GM12878 (cell line): ENCODE data around the gene MYO16. TPM values are rescaled to one million over a fixed set of nuclear protein-coding genes. Genes with fewer than 3 reads are reported as not detected.

Experiments used
- ATAC-seq: fragments of 200-7000 bp; cut with Tn5 transposase; 3 replicates; pipeline ENCODE4 v1.9.1; 2020; ENCODE audit warnings: mild to moderate bottlenecking, moderate library complexity
- BruUV-seq: library from RNA; stranded (reverse); fragments of 400-500 nt; replicated peaks from 2 replicates; lab custom pipeline; 2021; lab: Mats Ljungman, UMichigan
- CTCF ChIA-PET: fragments of 300-600 bp; sonication (Branson Sonifier 250); formaldehyde crosslinking; extraction: SDS; loops from one replicate; lab custom pipeline; 2021; ENCODE audit warnings: inconsistent platforms; lab: Yijun Ruan, JAX
- POLR2A ChIA-PET: fragments of 350-600 bp; formaldehyde crosslinking; extraction: SDS; loops from one replicate; lab custom pipeline; 2021; ENCODE audit warnings: inconsistent platforms; lab: Charles Lee
- RAD21 ChIA-PET: fragments of 300-600 bp; sonication (Branson Sonifier 250); formaldehyde crosslinking; loops from one replicate; lab custom pipeline; 2023; ENCODE audit warnings: antibody characterized with exemption; ENCODE audit not compliant: unreplicated experiment; lab: Charles Lee
- SMC1A ChIA-PET: fragments of 300-600 bp; sonication (Branson Sonifier 250); formaldehyde crosslinking; loops from one replicate; lab custom pipeline; 2023; ENCODE audit not compliant: unreplicated experiment, uncharacterized antibody; lab: Charles Lee
- DNase-seq: peaks from one replicate; pipeline ENCODE4 v3.0.0-alpha.2; 2011; ENCODE audit warnings: low read depth, low spot score
- FAIRE-seq: peaks from 3 replicates; lab custom pipeline; 2011; peaks lifted over from hg19 to GRCh38; lab: Jason Lieb, UNC
- H2AFZ ChIP-seq: 2 replicates; pipeline ENCODE4 v1.6.0; 2011; ENCODE audit warnings: low read depth, low read length, control low read depth; ENCODE audit not compliant: control insufficient read depth
- H3K27ac ChIP-seq: 2 replicates; pipeline ENCODE4 v1.5.1; 2011; ENCODE audit warnings: control low read depth; ENCODE audit not compliant: control insufficient read depth, insufficient read depth
- H3K27me3 ChIP-seq, 2 experiments: replicated peaks in 1 of 2; 2 replicates each; pipeline versions ENCODE4 v1.6.0 to v1.6.1; 2011; ENCODE audit warnings: low read length in 1 of 2; ENCODE audit not compliant: control insufficient read depth in 2 of 2, insufficient read depth in 2 of 2
- H3K36me3 ChIP-seq, 2 experiments: 2 replicates each; pipeline ENCODE4 v1.5.1; 2011; ENCODE audit warnings: low read length in 1 of 2; ENCODE audit not compliant: control insufficient read depth in 2 of 2, insufficient read depth in 2 of 2
- H3K4me1 ChIP-seq: 2 replicates; pipeline ENCODE4 v1.6.1; 2011; ENCODE audit warnings: mild to moderate bottlenecking, low read length, moderate library complexity, mixed read lengths; ENCODE audit not compliant: control insufficient read depth, insufficient read depth
- H3K4me2 ChIP-seq: 2 replicates; pipeline ENCODE4 v1.6.0; 2011; ENCODE audit warnings: control low read depth; ENCODE audit not compliant: control insufficient read depth, insufficient read depth
- H3K4me3 ChIP-seq: fragments of 200-600 bp; sonication (generic); 2 replicates; pipeline ENCODE4 v1.5.1; 2016
- H3K79me2 ChIP-seq: 2 replicates; pipeline ENCODE4 v1.6.0; 2011; ENCODE audit warnings: low read length; ENCODE audit not compliant: control insufficient read depth, insufficient read depth
- H3K9ac ChIP-seq: 2 replicates; pipeline ENCODE4 v1.8.0; 2011; ENCODE audit warnings: low read length, control low read depth, mixed read lengths; ENCODE audit not compliant: control insufficient read depth, insufficient read depth
- H3K9me3 ChIP-seq: replicated peaks from 3 replicates; pipeline ENCODE4 v1.5.1; 2011; ENCODE audit warnings: mild to moderate bottlenecking, low read length; ENCODE audit not compliant: control insufficient read depth, insufficient read depth
- H4K20me1 ChIP-seq: 2 replicates; pipeline ENCODE4 v1.6.0; 2011; ENCODE audit not compliant: control insufficient read depth, insufficient read depth
- ATF7 ChIP-seq: fragments of 450-650 bp; IDR thresholded peaks from 2 replicates; pipeline ENCODE4 v1.6.1; 2016; ENCODE audit warnings: low read depth, mild to moderate bottlenecking
- BMI1 ChIP-seq: fragments of 450-650 bp; IDR thresholded peaks from 2 replicates; pipeline ENCODE4 v1.6.1; 2016; ENCODE audit warnings: mild to moderate bottlenecking, moderate library complexity, borderline replicate concordance
- EP300 ChIP-seq, 2 experiments: fragments of 150-350 bp in 1 of 2; IDR thresholded peaks; 2 replicates each; pipeline ENCODE4 v1.6.1; 2011 to 2012; ENCODE audit warnings: low read depth in 2 of 2, low read length in 2 of 2, borderline replicate concordance in 1 of 2, improper control_type of control experiment in 1 of 2, inconsistent platforms in 1 of 2; ENCODE audit not compliant: control insufficient read depth in 1 of 2
- FOXK2 ChIP-seq: fragments of 450-650 bp; IDR thresholded peaks from 2 replicates; pipeline ENCODE4 v1.6.1; 2017; ENCODE audit warnings: mild to moderate bottlenecking, moderate library complexity
- GABPA ChIP-seq: IDR thresholded peaks from 2 replicates; pipeline ENCODE4 v1.6.1; 2014; ENCODE audit warnings: antibody characterized with exemption, low read depth, mild to moderate bottlenecking, inconsistent platforms
- IKZF2 ChIP-seq, 2 experiments: fragments of 450-650 bp; IDR thresholded peaks; 2 replicates each; pipeline ENCODE4 v1.6.1; 2017; ENCODE audit warnings: mild to moderate bottlenecking in 2 of 2, moderate library complexity in 2 of 2
- JUNB ChIP-seq: IDR thresholded peaks from 2 replicates; pipeline ENCODE4 v1.6.1; 2016; ENCODE audit warnings: antibody characterized with exemption, mild to moderate bottlenecking
- MTA2 ChIP-seq: fragments of 450-650 bp; IDR thresholded peaks from 2 replicates; pipeline ENCODE4 v1.6.1; 2016; ENCODE audit warnings: low read depth, mild to moderate bottlenecking, moderate library complexity
- NFIC ChIP-seq: IDR thresholded peaks from 2 replicates; pipeline ENCODE4 v1.6.1; 2012; ENCODE audit warnings: low read depth, mild to moderate bottlenecking, inconsistent platforms, low read length, moderate library complexity
- RAD51 ChIP-seq: fragments of 450-650 bp; IDR thresholded peaks from 2 replicates; pipeline ENCODE4 v1.6.1; 2016; ENCODE audit warnings: moderate library complexity, mild to moderate bottlenecking, inconsistent platforms
- SIN3A ChIP-seq: IDR thresholded peaks from 2 replicates; pipeline ENCODE4 v1.6.1; 2012; ENCODE audit warnings: low read depth, low read length, improper control_type of control experiment
- SUPT20H ChIP-seq: IDR thresholded peaks from 2 replicates; pipeline ENCODE4 v1.6.1; 2011; ENCODE audit warnings: low read depth, mild to moderate bottlenecking, low read length, moderate library complexity, borderline replicate concordance; ENCODE audit not compliant: control insufficient read depth
- WGBS: methylation state at CpG from one replicate; pipeline ENCODE4 v1.1.6; 2016; ENCODE audit warnings: low lambda C conversion rate; ENCODE audit not compliant: insufficient replicate concordance, insufficient coverage; ENCODE audit errors: missing lambda C conversion rate; 5-methylcytosine and 5-hydroxymethylcytosine counted together
- in situ Hi-C: fragments of 300-500 bp; cut with MboI; formaldehyde crosslinking; loops from 9 replicates; pipeline ENCODE4 v1.14.3; 2018; ENCODE audit warnings: mixed read lengths
- intact Hi-C: fragments of 100-400 bp; cut with micrococcal nuclease; formaldehyde crosslinking; loops from one replicate; pipeline ENCODE4 v1.14.2; 2022; ENCODE audit not compliant: unreplicated experiment
- polyA plus RNA-seq, 11 experiments: library from polyadenylated mRNA; depleted of rRNA in 4 of 11; unstranded in 6 of 11; stranded (reverse) in 5 of 11; fragments of >200 nt; fragmentation: Nextera tagmentation in 4 of 11; fragmentation: Illumina TruSeq in 1 of 11; extraction: Ambion mirVana in 4 of 11; extraction: Trizol in 1 of 11; gene quantifications; 1 replicate in 1 of 11; 2 replicates in 10 of 11; pipeline versions ENCODE4 v1.2.1 to v1.2.3, GENCODE V29; 2011 to 2016; ENCODE audit warnings: inconsistent platforms in 2 of 11, missing spikeins in 2 of 11, low read depth in 1 of 11
- total RNA-seq, 4 experiments: library from RNA; depleted of rRNA in 3 of 4; stranded (reverse); fragments of >200 nt in 3 of 4; fragmentation: Illumina TruSeq in 1 of 4; extraction: Trizol in 1 of 4; gene quantifications; 2 replicates each; pipeline versions ENCODE4 v1.2.1 to v1.2.3, GENCODE V29; 2013 to 2021
- TF ChIP-seq, protein P1 (sequence below): IDR thresholded peaks from 2 replicates; pipeline ENCODE4 v1.6.1; 2012; ENCODE audit warnings: low read depth, low read length, improper control_type of control experiment
- TF ChIP-seq, protein P2 (sequence below): fragments of 150-350 bp; IDR thresholded peaks from 2 replicates; pipeline ENCODE4 v1.6.1; 2016; ENCODE audit warnings: low read depth, low read length
- TF ChIP-seq, protein P3 (sequence below): fragments of 450-650 bp; formaldehyde crosslinking; IDR thresholded peaks from 2 replicates; pipeline ENCODE4 v1.4.0; 2022; ENCODE audit warnings: mild to moderate bottlenecking, moderate library complexity
- TF ChIP-seq, protein P4 (sequence below): fragments of 450-650 bp; conservative IDR thresholded peaks from 2 replicates; pipeline ENCODE4 v1.6.1; 2017; ENCODE audit warnings: mild to moderate bottlenecking, moderate library complexity

MYO16 gene
- total and polyA plus RNA-seq, 10 of the 15 experiments (the other 5 are each of a cell fraction or from before 2014, with no cell fraction given), result under 0.01 to 1.7 (median 0.05) TPM; not detected in 4

DNA sequence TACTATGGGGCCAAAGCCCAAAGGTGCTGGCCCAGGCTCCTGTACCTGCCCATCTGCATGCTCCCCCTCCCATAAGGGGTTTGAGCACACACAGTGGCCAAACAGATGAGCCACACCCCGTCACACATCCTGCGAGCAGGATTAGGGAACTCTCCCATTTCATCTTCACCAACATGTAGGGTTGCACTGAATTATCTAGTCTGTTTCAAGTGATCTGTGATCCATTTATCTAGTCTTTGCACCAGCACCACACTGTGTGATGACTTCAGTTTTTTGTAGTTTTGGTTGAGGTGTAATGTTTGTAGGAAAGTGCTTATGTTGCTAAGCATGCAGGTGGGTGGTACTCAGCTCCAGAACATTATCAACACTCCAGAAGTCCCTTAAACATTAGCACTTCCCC, 249.3 kb downstream of the MYO16 start:
- ChIA-PET POLR2A (no interaction called here), RAD21 (no interaction called here), CTCF (no interaction called here), SMC1A (no interaction called here)
- H2AFZ ChIP-seq, result no peak overlapping the region
- H3K4me3 ChIP-seq, result no peak overlapping the region
- no peaks in the 10 kb centered on the region for H3K4me1 ChIP-seq
- H3K4me2 ChIP-seq, result no peak overlapping the region
- ATAC-seq (no peak; the same call in 2 of the 3 replicates), FAIRE-seq (no peak), DNase-seq (no peak)
- TF ChIP-seq EP300 (IDR thresholded peaks at IDR 0.05; ENCODE audit: borderline replicate concordance in 1 of 2, control insufficient read depth in 1 of 2, low read depth in 2 of 2, low read length in 2 of 2), result no peak
- no peak for TF ChIP-seq GABPA
- no peak for TF ChIP-seq SUPT20H
- TF ChIP-seq JUNB, result no peak
- TF ChIP-seq, protein P1, sequence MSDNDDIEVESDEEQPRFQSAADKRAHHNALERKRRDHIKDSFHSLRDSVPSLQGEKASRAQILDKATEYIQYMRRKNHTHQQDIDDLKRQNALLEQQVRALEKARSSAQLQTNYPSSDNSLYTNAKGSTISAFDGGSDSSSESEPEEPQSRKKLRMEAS, result no peak
- TF ChIP-seq, protein P2, sequence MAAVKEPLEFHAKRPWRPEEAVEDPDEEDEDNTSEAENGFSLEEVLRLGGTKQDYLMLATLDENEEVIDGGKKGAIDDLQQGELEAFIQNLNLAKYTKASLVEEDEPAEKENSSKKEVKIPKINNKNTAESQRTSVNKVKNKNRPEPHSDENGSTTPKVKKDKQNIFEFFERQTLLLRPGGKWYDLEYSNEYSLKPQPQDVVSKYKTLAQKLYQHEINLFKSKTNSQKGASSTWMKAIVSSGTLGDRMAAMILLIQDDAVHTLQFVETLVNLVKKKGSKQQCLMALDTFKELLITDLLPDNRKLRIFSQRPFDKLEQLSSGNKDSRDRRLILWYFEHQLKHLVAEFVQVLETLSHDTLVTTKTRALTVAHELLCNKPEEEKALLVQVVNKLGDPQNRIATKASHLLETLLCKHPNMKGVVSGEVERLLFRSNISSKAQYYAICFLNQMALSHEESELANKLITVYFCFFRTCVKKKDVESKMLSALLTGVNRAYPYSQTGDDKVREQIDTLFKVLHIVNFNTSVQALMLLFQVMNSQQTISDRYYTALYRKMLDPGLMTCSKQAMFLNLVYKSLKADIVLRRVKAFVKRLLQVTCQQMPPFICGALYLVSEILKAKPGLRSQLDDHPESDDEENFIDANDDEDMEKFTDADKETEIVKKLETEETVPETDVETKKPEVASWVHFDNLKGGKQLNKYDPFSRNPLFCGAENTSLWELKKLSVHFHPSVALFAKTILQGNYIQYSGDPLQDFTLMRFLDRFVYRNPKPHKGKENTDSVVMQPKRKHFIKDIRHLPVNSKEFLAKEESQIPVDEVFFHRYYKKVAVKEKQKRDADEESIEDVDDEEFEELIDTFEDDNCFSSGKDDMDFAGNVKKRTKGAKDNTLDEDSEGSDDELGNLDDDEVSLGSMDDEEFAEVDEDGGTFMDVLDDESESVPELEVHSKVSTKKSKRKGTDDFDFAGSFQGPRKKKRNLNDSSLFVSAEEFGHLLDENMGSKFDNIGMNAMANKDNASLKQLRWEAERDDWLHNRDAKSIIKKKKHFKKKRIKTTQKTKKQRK, result no peak
- TF ChIP-seq SIN3A, result no peak
- no peak for TF ChIP-seq MTA2
- no peak for TF ChIP-seq BMI1
- TF ChIP-seq, protein P3, sequence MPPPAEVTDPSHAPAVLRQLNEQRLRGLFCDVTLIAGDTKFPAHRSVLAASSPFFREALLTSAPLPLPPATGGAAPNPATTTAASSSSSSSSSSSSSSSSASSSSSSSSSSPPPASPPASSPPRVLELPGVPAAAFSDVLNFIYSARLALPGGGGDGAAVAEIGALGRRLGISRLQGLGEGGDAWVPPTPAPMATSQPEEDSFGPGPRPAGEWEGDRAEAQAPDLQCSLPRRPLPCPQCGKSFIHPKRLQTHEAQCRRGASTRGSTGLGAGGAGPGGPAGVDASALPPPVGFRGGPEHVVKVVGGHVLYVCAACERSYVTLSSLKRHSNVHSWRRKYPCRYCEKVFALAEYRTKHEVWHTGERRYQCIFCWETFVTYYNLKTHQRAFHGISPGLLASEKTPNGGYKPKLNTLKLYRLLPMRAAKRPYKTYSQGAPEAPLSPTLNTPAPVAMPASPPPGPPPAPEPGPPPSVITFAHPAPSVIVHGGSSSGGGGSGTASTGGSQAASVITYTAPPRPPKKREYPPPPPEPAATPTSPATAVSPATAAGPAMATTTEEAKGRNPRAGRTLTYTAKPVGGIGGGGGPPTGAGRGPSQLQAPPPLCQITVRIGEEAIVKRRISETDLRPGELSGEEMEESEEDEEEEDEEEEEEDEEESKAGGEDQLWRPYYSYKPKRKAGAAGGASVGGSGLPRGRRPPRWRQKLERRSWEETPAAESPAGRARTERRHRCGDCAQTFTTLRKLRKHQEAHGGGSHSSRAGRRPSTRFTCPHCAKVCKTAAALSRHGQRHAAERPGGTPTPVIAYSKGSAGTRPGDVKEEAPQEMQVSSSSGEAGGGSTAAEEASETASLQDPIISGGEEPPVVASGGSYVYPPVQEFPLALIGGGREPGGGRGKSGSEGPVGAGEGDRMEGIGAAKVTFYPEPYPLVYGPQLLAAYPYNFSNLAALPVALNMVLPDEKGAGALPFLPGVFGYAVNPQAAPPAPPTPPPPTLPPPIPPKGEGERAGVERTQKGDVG (CRISPR knock-in tag), result no peak
- no peak for TF ChIP-seq RAD51
- no peak for TF ChIP-seq FOXK2
- no peak for TF ChIP-seq ATF7
- TF ChIP-seq NFIC, result no peak
- TF ChIP-seq, protein P4, sequence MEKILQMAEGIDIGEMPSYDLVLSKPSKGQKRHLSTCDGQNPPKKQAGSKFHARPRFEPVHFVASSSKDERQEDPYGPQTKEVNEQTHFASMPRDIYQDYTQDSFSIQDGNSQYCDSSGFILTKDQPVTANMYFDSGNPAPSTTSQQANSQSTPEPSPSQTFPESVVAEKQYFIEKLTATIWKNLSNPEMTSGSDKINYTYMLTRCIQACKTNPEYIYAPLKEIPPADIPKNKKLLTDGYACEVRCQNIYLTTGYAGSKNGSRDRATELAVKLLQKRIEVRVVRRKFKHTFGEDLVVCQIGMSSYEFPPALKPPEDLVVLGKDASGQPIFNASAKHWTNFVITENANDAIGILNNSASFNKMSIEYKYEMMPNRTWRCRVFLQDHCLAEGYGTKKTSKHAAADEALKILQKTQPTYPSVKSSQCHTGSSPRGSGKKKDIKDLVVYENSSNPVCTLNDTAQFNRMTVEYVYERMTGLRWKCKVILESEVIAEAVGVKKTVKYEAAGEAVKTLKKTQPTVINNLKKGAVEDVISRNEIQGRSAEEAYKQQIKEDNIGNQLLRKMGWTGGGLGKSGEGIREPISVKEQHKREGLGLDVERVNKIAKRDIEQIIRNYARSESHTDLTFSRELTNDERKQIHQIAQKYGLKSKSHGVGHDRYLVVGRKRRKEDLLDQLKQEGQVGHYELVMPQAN, result no peak
- no peak for TF ChIP-seq IKZF2 (IDR thresholded peaks at IDR 0.05)
- no peaks in the 10 kb centered on the region for H3K9me3 ChIP-seq
- intact Hi-C loops, result no loop called here
- H3K27ac ChIP-seq, result no peak overlapping the region
- H4K20me1 ChIP-seq, result no peaks in the 10 kb centered on the region
- no peaks in the 10 kb centered on the region for H3K36me3 ChIP-seq
- H3K9ac ChIP-seq, result no peak overlapping the region
- BruUV-seq, result no TSS peak
- in situ Hi-C loops, result no loop called here
- no peaks in the 10 kb centered on the region for H3K27me3 ChIP-seq
- H3K79me2 ChIP-seq, result no peaks in the 10 kb centered on the region
- WGBS, result 50% methylated on average over 2 of the region's 2 CpGs
